ENCODE data around the gene ORC2. TPM values are rescaled to one million over a fixed set of nuclear protein-coding genes. Genes with fewer than 3 reads are reported as not detected.
"Not testable (repeated sequence)": the region's sequence is repeated elsewhere in the genome, so short reads cannot be mapped to it uniquely, and the experiment has no call there.

Gene ORC2
- total RNA-seq: 20.4 TPM

DNA sequence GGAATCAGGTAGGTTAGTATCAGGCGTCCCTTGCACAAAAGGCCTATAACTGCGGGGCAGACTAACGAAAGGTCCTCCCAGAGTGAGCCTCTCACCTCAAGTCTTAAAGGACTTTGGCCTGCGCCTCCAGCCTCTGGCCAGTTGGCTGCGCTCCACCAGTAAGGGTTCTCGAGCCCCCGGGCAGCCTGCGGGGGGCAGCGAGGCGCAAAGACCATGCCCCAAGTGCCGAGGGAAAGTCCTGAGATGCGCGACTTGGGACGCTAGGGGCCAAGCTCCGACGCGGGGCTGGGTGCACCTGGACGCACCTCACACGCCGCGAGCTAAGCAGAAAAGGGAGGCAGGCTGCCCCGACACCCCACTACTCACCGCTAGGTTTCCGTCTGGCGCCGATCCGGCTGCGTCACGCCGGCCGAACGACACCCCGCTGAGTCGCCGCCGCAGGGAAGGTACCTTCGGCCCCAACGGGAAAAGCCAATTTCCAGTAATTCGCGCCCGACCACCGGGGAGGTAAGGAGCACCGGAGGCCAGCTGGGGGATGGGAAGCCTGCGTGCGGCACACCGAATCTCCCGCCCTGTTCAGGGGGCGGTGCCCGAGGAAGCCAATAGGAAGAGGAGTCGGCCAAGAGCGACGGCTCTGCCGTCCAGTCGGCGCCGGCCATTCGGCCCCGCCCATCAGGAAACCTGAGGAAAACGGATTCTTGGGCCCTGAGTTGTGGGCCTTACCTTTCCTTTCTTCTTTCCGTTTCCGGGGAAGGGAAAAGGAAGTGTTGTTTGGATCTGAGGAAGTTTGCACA, at the start of gene ORC2:
ORC2 (minus strand) TSS at position 537 of the 794 bp plus-strand sequence. CDS start 5,537 bp downstream, outside the sequence.
- DNase-seq: peak; percentile 89

DNA sequence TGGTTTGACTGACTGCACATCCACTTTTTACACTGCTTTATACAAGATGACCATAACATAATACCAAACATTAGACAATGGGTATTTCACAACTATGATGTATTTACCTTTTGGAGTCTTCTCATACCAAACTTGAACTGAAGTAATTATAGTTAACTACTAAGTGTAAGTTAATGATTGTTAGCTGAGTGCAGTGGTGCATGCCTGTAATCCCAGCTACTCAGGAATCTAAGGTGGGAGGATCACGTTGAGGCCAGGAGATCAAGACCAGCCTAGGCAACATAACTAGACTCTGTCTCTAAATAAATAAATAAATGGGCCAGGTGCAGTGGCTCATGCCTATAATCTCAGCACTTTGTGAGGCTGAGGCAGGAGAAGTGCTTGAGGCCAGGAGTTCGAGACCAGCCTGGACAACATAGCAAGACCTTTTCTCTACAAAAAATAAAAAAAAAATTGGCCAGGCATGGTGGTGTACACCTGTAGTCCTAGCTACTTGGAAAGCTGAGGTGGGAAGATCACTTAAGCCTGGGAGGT, 44.9 kb upstream of the ORC2 start:
- DNase-seq: no peak

DNA sequence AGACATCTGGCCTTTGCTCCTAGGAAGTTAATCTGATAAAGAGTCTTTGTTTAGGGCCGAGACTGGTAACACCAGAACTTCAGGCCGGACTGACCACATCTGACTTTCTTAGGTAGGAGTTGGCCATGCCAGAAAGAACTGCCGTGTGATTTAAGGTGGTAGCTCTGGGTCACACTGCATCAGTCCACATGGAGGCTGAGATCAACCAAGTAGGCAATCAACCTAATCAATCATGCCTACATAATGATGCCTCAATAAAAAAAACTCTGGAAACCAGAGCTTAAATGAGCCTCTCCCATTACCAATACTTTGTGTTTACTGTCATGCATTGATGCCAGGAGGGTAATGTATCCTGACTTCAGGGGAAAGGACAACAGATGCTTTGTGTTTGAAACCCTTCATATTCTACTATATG, 44.1 kb upstream of the ORC2 start:
- DNase-seq: no peak

DNA sequence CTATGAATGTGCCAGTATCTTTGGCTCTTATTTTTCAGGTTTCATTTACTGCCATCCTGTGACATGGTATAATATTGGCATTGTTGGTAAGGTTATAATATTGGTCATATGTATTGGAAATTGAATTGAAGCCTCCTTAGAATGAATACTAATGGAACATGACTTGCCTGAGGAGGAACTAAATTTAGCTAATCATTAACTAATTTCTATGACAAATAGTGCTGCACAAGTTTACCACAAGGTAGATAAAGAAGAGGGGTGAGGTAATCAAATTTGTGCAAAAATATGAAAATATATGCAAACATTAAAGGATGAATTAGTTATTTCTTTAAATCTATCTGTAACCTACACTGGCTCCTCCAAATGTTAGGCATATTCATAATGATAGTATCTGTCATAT, 43.2 kb upstream of the ORC2 start:
- DNase-seq: no peak

DNA sequence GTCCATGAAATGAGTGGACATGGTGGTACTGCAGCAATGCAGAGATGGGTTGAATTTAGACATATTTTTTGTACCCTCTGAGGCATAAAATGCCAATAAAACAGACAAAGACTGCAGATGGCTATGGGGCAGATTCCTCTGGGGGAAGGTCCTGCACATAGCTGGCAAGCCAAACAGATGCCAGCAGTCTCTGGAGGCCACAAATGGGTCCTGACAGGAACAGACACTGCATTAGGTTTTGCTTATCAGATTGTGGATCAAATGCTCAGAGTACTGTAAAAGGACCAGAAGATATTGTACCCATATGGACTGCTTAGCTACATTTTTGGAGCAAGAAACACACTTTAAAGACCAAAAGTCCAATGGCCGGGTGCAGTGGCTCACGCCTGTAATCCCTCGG, 40.9 kb upstream of the ORC2 start:
- no peak for DNase-seq

DNA sequence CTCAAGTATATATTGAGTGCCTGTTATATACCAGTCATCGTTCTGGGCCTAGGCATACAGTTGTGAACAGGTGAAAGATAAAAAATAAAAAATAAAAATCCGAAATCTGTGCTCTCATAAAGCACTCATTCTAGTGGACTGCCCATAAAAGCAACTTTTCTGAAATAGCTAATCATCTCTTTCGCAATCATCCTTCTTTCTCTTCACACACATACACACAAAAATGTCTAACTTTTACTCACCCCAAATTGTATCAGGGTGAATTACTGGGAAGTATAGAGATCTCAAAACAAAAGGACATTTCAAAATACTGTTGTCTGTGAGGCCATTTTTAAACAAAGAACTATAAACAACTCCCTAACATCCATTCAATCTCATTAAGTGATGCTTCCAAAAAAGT, 29.6 kb upstream of the ORC2 start:
- DNase-seq: no peak

DNA sequence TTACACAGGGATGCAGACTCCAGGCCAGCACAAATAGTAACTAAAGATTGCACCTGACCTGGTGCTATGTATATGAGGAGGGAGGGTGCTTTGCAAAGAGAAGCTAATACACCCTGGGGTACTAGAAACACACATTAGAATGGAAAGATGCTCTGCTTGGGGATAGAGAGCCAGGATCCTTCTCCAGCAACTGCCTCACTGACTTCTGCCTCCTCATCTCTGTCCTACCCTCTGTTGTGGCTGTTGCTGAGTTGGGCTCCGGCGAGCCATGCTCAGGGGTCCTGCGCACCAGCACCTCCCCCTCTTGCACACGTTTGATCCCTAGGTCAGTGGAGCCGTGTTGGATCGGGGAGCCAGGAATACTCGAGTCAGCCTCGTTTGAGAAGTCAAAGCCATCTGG, 23.7 kb upstream of the ORC2 start:
- DNase-seq: no peak

DNA sequence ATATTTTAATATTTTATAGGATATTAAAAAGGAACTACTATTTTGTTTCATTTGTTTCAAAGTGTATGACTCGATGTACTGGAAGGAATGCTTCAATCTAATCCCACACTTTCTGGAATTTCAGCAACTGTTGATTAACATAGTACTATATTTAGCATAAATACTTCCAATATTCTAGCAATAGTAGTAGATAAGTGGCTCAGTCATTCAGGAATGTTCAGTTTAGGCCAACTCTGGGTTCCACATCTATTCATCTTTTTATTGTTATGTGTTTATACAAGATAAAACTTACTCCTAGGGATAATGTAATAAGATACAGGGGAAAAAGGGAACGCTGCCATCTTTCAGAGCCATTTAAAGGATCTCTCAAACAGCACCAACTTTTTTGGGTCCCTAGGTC, 22.3 kb upstream of the ORC2 start:
- no peak for DNase-seq

DNA sequence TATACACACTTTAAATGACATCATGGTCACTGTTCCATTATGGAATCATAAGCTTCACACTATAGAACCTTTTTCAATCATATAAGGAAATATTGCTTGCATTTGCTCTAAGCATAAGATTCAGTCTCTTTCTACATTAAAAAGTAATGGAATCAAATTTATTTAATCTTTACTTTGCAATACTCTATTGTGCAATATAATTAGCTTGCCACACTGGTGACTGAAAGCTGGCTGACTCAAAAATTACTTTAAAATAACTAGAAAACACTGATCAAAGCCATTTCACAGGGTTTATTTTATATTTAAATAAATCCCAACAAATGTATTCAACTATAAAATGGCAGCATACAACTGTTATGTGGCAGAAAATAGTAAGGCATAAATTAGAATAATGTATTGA, 13.2 kb upstream of the ORC2 start:
- DNase-seq: no peak

DNA sequence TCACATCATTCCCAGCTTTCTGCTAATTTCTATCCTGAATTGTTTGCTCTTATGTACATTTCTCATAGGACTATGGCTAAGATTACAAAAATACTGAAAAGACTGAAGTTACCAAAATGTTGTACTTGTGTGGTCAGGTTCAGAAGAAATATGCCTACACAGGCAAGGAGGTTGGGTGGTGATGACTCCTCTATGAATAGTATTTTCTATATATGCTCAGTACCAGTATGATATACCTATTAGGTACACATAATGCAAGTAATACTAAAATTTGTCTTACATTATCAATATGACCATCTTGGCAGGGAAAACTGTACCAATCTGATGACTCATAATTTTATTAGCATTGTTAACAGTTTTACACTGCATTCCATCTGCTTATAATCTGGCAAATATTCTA, 12.2 kb upstream of the ORC2 start:
- no peak for DNase-seq

DNA sequence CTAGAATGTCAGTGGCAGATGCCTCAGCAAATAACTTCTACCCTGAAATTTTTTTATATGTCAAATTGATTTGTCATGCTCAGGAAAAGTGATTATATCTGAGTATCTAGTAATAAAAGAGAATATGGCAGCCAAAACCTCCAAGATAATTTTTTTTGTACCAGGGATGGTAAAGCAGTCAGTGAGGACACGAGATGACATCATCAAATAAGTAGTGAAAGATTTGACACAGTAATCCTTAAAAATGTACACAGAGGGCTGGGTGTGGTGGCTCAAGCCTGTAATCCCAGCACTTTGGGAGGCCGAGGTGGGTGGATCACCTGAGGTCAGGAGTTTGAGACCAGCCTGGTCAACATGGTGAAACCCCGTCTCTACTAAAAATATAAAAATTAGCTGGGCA, 6.6 kb upstream of the ORC2 start:
- not testable (repeated sequence) for DNase-seq

DNA sequence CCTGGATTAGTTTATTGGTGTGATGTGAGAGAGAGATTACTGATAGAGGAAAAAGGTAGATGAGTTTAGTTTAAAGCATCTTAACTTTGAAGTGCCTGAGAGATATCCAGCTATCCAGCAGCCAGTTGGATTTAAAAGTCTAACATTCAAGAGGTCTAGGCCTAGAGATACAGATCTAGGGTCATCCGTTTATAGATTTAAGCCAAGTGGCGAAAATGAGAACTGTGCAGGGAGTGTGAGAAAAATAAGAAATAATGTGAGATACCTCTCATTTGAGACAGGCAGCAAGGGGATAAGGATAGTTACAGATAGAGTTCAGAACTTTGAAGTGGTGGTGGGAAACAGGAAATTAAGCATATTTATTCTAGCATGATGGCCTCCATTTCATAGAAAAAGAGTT, 5.3 kb upstream of the ORC2 start:
- DNase-seq: no peak

DNA sequence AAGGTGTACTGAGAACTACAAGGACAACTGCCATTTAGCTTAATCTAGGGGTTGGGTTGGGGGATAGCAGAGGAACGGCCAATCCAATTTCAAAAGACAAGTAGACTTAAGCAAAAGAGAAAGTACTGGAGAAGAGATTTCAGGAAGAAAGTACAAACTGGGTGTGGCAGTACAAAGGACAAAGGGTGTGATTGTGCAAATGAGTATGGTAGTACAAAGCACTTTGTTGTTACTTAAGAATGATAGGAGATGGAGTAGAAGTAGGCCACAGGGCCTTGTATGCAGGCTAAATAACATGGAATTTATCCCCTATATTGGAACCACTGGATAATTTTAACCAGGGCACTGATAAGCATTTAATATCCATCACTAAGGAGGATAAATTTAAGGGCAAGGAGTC, 4.7 kb upstream of the ORC2 start:
- DNase-seq: no peak

DNA sequence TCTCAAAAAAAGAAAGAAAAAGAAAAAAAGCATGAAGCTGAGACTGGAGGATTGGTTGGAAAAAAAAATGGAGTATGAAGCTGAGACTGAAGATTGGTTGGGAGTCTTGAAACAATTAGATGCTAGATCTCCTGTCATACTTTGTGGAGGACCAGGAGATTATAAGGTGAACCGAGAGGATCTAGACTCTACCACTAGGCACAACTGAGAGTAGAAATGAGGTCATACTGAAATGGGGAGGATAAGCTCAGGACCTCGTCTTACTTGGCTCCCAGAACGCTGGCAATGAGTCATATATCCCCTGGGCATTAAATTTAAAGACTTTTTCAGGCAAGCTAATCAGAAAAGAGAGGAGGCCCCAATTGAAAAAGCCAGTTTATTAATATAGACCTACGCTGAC, 3.3 kb upstream of the ORC2 start:
- no peak for DNase-seq

DNA sequence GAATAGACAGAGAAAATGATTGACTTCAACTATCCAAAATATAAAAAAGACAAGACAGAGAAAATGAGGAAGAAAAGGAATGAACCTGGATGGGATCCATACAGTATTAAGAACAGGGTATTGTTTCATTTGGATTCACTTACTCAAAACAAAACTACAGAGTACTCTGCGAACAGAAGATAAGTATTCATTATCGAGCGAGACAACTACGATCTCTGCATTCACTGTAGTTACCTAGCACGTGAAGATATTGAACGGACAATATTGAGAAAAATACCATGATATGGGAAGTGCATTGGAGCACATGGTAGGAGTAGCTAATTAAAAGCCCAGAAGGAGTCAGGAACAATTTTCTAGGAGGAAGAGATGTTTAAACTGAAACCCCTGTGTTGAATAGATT, 1.0 kb upstream of the ORC2 start:
- no peak for DNase-seq

DNA sequence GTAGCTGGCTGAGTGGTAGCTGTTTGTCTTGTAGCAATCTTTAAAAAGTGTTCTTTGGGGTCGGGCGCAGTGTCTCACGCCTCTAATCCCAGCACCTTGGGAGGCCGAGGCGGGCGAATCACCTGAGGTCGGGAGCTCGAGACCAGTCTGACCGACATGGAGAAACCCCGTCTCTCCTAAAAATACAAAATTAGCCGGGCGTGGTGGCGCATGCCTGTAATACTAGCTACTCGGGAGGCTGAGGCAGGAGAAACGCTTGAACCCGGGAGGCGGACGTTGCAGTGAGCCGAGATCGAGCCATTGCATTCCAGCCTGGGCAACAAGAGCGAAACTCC, 425 bp upstream of the ORC2 start:
- not testable (repeated sequence) for DNase-seq

DNA sequence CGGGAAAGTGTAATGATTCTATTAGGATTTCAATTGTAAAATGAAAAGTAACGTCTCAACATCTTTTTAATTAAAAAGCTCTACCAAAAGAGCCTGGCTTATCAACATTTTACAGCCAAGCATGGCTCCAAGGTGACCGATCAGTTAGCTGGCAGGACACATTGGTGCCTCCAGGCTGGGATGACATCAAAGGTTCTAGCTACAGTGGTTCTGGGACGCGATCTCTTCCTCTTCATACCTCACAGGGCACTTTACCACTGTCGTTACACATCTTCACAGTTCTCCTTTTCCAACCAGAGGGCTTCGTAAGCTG, 693 bp downstream of the ORC2 start:
- DNase-seq: no peak

DNA sequence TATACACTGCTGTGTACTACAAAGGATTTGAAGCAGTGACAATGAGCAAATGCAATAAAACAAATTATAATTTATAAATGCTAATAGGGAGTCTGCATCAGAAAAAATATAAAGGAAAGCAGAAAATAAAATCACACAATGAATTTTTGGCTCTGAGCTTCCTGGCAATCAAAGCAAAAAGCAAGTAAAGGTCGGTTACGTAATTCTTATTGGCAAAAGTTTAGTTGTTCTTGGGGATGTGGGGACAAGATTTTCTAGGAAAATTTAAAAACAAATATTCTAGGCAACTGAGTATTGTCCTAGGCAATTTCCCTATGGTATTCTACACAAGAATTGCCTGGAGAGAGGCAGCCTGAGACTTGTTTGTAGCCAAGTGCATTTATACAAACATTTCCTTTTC, 1.8 kb downstream of the ORC2 start:
- no peak for DNase-seq

DNA sequence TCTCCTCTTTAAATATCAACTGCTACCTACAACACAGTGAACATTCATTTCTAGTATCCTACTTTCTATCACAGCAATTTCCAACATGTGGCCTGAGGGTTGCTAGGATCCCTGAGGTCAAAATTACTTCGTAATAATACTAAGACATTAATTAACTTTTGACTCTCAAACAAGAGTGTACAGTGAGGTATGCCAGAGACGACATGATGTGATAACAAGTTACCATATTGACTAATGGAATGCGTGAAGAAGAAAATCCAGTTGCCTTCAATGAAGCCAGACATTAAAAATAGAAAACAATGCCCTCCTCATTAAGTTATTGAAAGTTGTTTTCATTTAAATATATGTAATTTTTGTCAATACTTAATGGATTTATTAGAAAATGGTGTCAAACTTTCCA, 13.1 kb downstream of the ORC2 start:
- no peak for DNase-seq

DNA sequence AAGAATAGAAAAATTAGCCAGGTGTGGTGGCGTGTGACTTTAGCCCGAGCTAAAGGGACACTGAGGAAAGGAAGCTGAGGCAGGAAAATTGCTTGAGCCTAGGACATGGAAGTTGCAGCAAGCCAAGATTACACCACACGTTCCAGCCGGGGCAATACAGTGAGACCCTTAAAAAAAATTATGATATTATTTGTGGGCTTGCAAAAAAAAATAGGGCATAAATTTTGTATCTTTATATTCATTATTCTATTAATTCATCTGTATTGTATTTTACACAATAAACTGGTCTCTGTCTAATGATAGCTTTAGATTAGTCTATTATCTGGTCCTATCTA, 18.1 kb downstream of the ORC2 start:
- DNase-seq: no peak

DNA sequence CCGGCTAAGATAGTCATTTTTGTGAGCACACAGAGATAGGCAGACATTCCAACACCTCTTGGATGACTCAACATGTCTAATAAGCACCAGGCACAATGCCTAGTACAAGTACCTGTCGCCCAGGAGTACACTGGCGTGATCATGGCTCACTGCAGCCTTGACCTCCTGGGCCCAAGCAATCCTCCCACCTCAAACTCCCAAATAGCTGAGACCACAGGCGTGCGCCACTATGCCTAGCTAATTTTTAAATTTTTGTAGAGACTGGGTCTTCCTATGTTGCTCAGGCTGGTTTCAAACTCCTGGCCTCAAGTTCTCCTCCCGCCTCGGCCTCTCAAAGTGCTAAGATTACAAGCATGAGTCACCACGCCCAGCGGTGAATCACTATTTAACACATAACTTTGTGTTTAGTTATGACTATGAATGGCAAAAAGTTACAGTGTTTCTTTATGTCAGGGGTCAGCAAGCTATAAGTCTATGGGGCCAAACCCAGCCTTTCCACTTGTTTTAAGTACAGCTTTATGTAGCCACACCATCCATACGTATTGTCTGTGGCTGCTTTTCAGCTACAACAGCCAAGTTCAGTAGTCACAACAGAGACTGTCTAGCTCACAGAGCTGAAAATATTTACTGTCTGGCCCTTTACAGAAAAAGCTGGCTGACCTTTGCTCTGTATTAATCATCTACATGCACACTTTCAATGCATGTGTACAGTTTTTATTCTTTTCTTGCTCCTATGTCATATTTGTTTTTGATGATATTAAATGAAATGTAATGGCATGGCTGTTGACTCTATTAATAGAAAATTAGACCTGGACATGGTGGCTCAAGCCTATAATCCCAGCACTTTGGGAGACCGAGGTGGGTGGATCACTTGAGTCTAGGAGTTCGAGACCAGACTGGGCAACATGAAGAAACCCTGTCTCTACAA, 18.7 kb downstream of the ORC2 start:
- no peak for DNase-seq

DNA sequence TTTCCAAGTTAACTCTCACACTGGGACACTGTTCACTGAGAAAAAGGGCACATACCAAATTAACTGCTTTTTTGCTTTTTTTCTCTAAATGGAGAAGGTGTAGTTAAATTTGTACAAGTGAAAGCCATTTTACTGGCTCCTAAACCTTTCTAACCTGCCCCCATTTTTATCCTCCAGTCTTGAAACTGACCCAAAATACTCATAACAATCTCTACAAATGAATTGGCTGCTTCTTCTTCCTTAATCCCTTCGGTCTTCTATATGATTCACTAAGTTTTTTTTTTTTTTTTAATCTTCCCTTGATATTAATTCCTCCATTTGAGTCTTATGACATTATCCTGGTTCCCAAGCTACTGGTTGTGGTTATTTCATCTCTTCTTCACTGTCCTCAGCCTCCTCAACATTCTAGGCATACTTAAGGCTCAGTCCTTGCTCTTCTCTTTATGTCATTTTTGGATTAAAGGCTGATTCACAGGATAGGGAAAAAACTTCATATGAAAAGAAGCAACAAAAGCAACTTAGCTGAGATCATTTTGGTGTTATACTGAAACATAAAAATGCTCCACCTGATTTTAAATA, 19.8 kb downstream of the ORC2 start:
- no peak for DNase-seq

DNA sequence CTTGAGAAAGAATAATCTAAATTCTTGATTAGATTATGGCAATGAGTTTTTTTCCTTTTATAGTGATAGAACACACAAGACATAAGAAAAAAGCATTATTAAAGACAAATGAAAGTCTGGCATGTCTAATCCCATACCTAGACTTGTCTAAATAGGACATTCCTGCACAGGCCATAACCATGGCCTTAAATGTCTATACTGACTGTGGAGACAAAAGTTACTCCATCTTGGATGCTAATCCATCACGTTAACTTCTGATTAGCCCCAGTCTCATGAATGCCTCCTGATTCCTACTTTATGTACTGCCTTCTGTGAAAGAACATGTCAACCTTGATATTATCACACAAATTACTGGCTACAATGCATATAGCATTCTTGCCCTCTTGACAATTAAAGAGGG, 23.6 kb downstream of the ORC2 start:
- no peak for DNase-seq
